CD4-positive, alpha-beta T cell treated with Interleukin-4 for 1 hour (primary cell): ENCODE measurements around the gene MET.
"Not testable (repeated sequence)": the region's sequence is repeated elsewhere in the genome, so short reads cannot be mapped to it uniquely, and the experiment has no call there.

Experiments used
- DNase-seq, 2 donors: peaks; one replicate each; pipeline ENCODE4 v3.0.0-alpha.2; 2020 to 2022

Gene MET

DNA sequence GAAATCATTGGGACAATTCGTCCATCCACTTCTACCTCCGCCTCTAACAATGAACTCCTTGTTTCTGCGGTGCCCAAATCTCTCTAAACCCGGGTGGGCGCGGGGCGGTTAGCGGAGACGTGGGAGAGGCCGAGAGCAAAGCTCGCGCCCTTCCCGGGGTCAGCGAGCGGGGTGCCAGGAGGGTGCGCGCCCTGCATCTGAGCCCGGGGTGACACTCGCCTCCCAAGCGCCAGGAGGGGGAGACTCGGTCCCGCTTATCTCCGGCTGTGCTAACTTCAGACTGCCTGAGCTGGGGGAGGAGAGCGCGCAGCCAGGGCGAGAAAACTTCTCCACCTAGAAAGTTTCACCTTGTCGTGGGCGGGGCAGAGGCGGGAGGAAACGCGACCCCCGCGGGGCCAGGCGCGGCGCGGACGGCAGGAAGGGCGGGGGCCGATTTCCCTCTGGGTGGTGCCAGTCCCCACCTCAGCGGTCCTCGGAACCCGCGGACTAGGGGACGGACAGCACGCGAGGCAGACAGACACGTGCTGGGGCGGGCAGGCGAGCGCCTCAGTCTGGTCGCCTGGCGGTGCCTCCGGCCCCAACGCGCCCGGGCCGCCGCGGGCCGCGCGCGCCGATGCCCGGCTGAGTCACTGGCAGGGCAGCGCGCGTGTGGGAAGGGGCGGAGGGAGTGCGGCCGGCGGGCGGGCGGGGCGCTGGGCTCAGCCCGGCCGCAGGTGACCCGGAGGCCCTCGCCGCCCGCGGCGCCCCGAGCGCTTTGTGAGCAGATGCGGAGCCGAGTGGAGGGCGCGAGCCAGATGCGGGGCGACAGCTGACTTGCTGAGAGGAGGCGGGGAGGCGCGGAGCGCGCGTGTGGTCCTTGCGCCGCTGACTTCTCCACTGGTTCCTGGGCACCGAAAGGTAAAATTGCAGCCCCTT, at the start of gene MET:
MET (plus strand) TSS at position 516 of the 915 bp plus-strand sequence. CDS start 26,889 bp downstream, outside the sequence.
- DNase-seq, result peak in 1 of 2 donors; percentile 37

DNA sequence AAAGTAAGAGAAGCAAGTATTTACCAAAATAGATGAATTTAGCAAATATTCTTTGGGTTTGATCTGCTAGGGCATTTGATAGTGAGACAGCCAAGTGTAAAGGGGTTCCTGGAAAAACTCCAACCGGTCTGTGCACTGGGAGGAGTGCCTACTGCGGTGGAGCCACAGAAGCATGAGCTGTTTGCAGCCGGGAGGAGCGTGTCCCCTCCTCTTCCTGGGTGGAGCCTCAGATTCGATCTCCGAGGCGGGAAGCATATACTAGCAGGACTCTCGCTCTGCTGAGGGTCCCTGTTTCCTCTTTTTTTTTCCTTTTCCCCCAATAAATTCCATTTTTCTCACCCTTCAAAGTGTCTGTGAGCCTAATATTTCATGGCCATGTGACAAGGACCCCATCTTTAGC, 45.1 kb upstream of the MET start:
- DNase-seq, result no peak

DNA sequence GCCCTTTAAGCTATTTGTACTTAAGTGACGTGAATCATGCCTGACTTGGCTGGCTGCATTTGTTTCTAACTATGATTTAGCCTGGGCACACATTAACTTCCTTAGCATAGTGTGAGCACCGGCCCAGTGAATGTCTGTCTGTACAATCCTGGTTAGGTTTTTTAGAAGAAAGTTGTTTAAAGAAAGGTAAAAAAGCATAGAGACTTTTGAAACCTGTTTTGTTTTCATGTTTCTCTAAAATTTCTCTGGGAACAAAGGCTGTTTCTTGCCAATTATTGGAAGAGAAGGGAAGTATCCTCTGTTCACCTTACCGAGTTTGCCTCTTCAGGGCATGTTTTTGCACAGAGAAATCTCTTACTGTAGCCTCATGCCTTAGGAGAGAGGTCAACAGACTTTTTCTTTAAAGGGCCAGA, 42.9 kb upstream of the MET start:
- no peak for DNase-seq

- DNase-seq, result no peak
These were observed 41.6 kb upstream of the MET start for GRCh38 chr7:116630357-116630756.

DNA sequence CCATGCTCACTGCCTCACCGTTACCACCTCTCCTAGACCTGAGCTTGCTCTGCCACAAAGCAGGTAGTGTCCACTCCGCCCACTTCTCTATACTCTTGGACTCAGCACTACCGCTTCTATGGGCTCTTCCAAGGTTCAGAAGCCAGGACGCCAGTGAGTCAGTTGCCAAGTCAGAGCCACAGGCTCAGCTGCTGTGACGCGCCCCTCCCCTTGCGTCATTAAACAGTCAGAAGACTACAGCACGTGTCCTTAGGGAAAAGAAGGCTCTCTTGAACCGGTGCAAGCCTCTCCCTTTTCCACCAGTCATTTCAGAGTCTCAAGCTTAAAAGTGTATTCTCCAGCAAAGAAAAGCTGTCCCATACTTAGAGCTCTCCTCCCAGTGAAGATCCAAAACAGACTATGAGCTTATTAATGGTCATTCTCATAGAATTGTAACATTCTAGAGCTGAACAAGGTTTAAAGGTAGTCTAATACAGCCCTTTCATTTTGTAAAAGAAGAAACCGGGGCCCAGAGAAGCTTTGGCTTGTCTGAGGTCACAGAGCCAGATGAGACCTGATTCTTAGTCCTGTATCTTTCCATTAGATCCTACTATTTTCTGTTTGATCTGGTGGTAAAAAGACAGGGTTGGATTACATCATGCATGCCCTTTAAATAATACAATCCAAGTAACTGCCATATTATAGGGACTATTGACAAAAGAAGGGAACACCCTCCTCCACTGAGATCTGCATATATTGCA, 40.9 kb upstream of the MET start:
- peak in 1 of 2 donors; percentile 53 for DNase-seq

GRCh38 chr7:116631676-116632075, 40.3 kb upstream of the MET start:
- no peak for DNase-seq

GRCh38 chr7:116632384-116632783, 39.6 kb upstream of the MET start:
- no peak for DNase-seq

GRCh38 chr7:116633131-116633988, 38.6 kb upstream of the MET start:
- DNase-seq, result peak in 1 of 2 donors; percentile 35

DNA sequence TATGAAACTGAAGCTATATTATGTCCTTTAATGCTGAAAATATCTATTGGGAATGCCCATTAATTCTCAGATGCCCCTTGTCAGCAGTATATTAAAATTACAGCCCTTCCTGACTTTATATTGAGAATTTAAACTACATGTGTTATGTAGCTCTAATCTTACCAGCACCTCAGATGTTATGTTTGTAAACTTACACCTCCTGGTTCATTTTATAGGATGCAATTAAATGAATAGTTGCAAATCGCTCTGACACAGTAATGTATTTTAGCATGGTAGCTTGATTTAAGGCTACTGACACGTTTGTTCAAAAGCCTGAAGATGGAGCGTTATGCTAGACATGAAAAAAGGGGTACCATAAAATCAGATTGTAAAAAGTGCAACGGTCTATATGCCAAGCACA, 35.0 kb upstream of the MET start:
- no peak for DNase-seq

- not testable (repeated sequence) for DNase-seq
These were observed 33.4 kb upstream of the MET start for GRCh38 chr7:116638592-116638991.

- DNase-seq, result no peak
These were observed 30.3 kb upstream of the MET start for GRCh38 chr7:116641551-116642153.

GRCh38 chr7:116643148-116643547, 28.8 kb upstream of the MET start:
- DNase-seq, result not testable (repeated sequence)

DNA sequence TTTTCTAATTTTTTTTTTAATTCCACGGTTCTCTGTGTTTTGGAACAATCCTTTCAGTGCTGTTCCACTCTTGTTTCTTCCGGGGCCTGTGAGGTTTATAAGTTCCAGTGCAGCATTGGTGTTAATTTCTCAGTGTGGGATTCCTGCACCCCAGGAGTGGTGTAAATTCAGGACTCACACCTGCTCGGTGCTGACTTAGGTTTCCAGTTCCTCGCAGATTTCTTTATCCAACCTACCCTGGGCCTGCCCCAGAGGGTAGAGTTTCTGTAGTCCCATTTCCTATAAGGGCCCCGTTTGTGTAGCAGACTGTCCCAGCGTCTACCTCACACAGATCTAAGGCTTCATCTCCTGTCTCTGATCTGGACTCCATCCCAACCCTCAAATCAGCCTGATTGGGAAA, 27.4 kb upstream of the MET start:
- no peak for DNase-seq

- no peak for DNase-seq
These were observed 24.7 kb upstream of the MET start for GRCh38 chr7:116647290-116647689.

- DNase-seq, result no peak
These were observed 24.1 kb upstream of the MET start for GRCh38 chr7:116647861-116648260.

GRCh38 chr7:116650436-116650835, 21.6 kb upstream of the MET start:
- no peak for DNase-seq

GRCh38 chr7:116652793-116653192, 19.2 kb upstream of the MET start:
- DNase-seq, result no peak

DNA sequence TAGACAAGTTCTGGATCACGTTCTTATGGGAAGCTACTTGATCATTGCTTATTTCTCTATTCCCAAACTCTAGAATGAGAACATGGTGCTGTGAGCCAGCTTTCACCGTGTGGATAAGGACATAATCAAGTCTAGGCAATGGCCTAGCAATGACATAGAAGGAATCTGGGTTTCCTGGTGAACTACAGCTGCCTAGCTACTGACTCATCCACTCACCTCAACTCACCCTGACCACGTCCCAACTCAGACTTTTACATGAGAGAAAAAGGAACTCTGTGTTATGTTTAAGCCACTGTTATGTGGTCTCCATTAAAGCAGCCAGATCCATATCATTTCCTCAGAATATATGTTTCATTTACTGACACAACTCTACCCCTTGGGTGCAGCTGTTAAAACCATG, 18.8 kb upstream of the MET start:
- DNase-seq, result no peak

DNA sequence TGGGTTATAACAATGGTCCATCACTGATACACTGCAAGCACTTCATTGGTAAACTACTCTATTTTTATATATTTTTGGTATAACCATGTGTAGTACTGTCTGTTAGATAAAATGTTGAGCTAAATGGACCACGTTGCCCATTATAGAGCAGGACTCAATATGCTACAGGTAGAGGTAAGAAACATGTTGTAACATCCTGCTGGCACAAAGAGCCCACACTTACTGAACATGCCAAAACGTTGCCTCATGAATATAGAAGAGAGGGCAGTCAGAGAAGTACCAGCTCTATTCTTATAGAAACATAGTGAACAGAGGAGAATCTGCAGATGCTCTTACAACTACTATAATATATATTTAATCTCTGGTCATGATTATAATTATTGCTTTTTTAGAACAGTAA, 18.4 kb upstream of the MET start:
- DNase-seq, result no peak

- not testable (repeated sequence) for DNase-seq
These were observed 12.7 kb upstream of the MET start for GRCh38 chr7:116659248-116659647.

DNA sequence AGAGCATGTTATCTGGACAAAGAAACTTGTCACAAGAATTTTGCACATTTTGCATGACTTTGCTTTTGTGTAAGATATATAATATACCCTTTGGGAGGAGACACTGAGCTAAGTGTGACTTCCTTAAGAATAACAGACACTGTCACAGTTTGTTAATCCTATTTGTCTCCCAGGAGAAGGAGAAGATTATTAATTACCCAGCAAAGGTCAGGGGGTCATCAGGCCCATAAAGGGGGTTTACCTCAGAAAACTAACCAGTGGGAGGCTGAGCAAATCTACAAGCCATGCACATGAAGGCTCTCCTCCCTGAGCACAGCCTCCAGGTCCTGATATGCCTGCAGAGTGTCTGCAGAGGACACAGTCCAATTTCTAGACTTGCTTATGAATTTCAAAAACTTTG, 10.1 kb upstream of the MET start:
- no peak for DNase-seq

DNA sequence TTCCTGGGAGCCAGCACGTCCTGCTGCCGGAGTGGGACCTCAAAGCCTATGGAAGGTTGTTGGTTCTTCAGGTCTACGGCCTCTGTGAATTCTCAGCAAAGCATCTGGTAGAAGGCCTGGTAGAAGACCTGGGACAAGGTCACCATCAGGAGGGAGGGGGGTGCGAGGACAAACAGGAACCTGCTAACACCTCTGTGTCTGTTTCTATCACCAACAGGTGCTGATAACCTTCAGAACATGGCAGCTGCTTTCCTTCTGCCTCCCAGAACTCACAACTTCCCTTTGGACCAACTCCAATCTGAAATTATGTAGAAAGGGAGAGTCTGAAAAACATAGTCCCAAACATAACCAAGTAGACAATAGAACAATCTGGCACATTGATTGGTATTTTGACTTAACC, 8.3 kb upstream of the MET start:
- DNase-seq, result no peak
